Esophagus muscularis mucosa (tissue), 4 donors: ENCODE data around the gene LANCL3. TPM values are rescaled to one million over a fixed set of nuclear protein-coding genes. Genes with fewer than 3 reads are reported as not detected.
"Not testable (repeated sequence)": the region's sequence is repeated elsewhere in the genome, so short reads cannot be mapped to it uniquely, and the experiment has no call there.

ENCODE experiments used
- DNase-seq: peaks from one replicate; pipeline ENCODE4 v3.0.0-alpha.2; 2017; ENCODE audit errors: extremely low spot score
- H3K27ac ChIP-seq, 4 donors: fragments of 200-600 bp; sonication (generic); replicated peaks in 1 of 4; 1 replicate in 3 of 4; 2 replicates in 1 of 4; pipeline ENCODE4 v1.5.1; 2016 to 2019; ENCODE audit warnings: mild to moderate bottlenecking in 1 of 4
- H3K27me3 ChIP-seq, 4 donors: fragments of 200-600 bp; sonication (generic); one replicate each; pipeline versions ENCODE4 v1.5.1 to v1.6.0; 2016 to 2019
- H3K36me3 ChIP-seq, 4 donors: fragments of 200-600 bp; sonication (generic); one replicate each; pipeline ENCODE4 v1.5.1; 2016 to 2019
- H3K4me1 ChIP-seq, 4 donors: fragments of 200-600 bp; sonication (generic); one replicate each; pipeline ENCODE4 v1.5.1; 2016 to 2019
- H3K4me3 ChIP-seq, 4 donors: fragments of 200-600 bp; sonication (generic); 1 replicate in 2 of 4; 2 replicates in 2 of 4; pipeline ENCODE4 v1.5.1; 2016 to 2019; ENCODE audit warnings: mild to moderate bottlenecking in 4 of 4, moderate library complexity in 1 of 4
- H3K9me3 ChIP-seq, 4 donors: fragments of 200-600 bp; sonication (generic); 1 replicate in 3 of 4; 2 replicates in 1 of 4; pipeline ENCODE4 v1.5.1; 2016 to 2019
- CTCF ChIP-seq, 3 experiments: fragments of 200-600 bp in 2 of 3; fragments of 450-650 bp in 1 of 3; sonication (generic) in 2 of 3; IDR thresholded peaks; one replicate each; pipeline ENCODE4 v1.5.1; 2017 to 2019; ENCODE audit warnings: antibody characterized with exemption in 3 of 3, mild to moderate bottlenecking in 2 of 3, moderate library complexity in 1 of 3
- EP300 ChIP-seq: sonication (generic); formaldehyde crosslinking; IDR thresholded peaks from one replicate; pipeline ENCODE4 v1.6.1; 2017; ENCODE audit warnings: antibody characterized with exemption
- POLR2A ChIP-seq: fragments of 450-650 bp; IDR thresholded peaks from one replicate; pipeline ENCODE4 v1.6.1; 2017; ENCODE audit warnings: antibody characterized with exemption, moderate library complexity, mild to moderate bottlenecking, low read depth
- POLR2AphosphoS5 ChIP-seq, 2 donors: sonication (generic); formaldehyde crosslinking; IDR thresholded peaks; one replicate each; pipeline ENCODE4 v1.6.1; 2017; ENCODE audit warnings: antibody characterized with exemption in 2 of 2
- WGBS: methylation state at CpG from one replicate; pipeline ENCODE4 v1.1.5; 2018; 5-methylcytosine and 5-hydroxymethylcytosine counted together
- intact Hi-C: fragments of 100-400 bp; cut with DNase I; formaldehyde crosslinking; loops from one replicate; pipeline ENCODE4 v1.15.1; 2023
- total RNA-seq, 4 donors: library from RNA; depleted of rRNA; stranded (reverse); fragments of >200 nt; gene quantifications; one replicate each; pipeline versions ENCODE4 v1.1.0 to v1.2.1, GENCODE V29; 2016

Gene LANCL3
- total RNA-seq, 4 donors from 2014 or later, result 0.83 to 1.7 (median 1.5) TPM

- no peak overlapping the region for H3K4me3 ChIP-seq
- no peak for DNase-seq
- no peaks in the 10 kb centered on the region for H3K9me3 ChIP-seq
- no peak overlapping the region for H3K27ac ChIP-seq
- 59% methylated on average over 6 of the region's 6 CpGs for WGBS
- intact Hi-C loops, result no loop called here
- H3K36me3 ChIP-seq, result no peaks in the 10 kb centered on the region
- H3K27me3 ChIP-seq, result no peaks in the 10 kb centered on the region
- no peaks in the 10 kb centered on the region for H3K4me1 ChIP-seq
- TF ChIP-seq POLR2A (no peak), EP300 (no peak), POLR2AphosphoS5 (IDR thresholded peaks at IDR 0.05) (no peak), CTCF (IDR thresholded peaks at IDR 0.05) (no peak)
Measured at GRCh38 chrX:37644381-37645305, 73.2 kb downstream of the LANCL3 start.

- no peaks in the 10 kb centered on the region for H3K9me3 ChIP-seq
- intact Hi-C loops, result no loop called here
Measured at GRCh38 chrX:37646254-37646653, 74.8 kb downstream of the LANCL3 start.

GRCh38 chrX:37650879-37651278 is 79.4 kb downstream of the LANCL3 start:
- 88% methylated on average over 2 of the region's 2 CpGs for WGBS
- H3K9me3 ChIP-seq, H3K4me1 ChIP-seq, H3K27ac ChIP-seq, H3K36me3 ChIP-seq, H3K4me3 ChIP-seq, intact Hi-C loops, DNase-seq, H3K27me3 ChIP-seq: not testable (repeated sequence)

More at GRCh38 chrX:37646254-37646653, 74.8 kb downstream of the LANCL3 start:
- Histone ChIP-seq H3K4me3 (no peak overlapping the region), H3K36me3 (no peaks in the 10 kb centered on the region), H3K27ac (no peak overlapping the region), H3K4me1 (no peaks in the 10 kb centered on the region), H3K27me3 (no peaks in the 10 kb centered on the region)
- DNase-seq, result no peak
- no peak for TF ChIP-seq EP300
- TF ChIP-seq POLR2AphosphoS5 (IDR thresholded peaks at IDR 0.05), result no peak
- no peak for TF ChIP-seq POLR2A

- no peaks in the 10 kb centered on the region for H3K4me1 ChIP-seq
- no peaks in the 10 kb centered on the region for H3K27me3 ChIP-seq
- no peaks in the 10 kb centered on the region for H3K9me3 ChIP-seq
- no peak for DNase-seq
- 67% methylated on average over 1 of the region's 1 CpG for WGBS
- H3K36me3 ChIP-seq, result no peaks in the 10 kb centered on the region
- no peak overlapping the region for H3K27ac ChIP-seq
- H3K4me3 ChIP-seq, result no peak overlapping the region
- TF ChIP-seq EP300 (no peak), CTCF (IDR thresholded peaks at IDR 0.05) (no peak), POLR2AphosphoS5 (IDR thresholded peaks at IDR 0.05) (no peak), POLR2A (no peak)
- intact Hi-C loops, result no loop called here
Measured at GRCh38 chrX:37651921-37652452, 80.5 kb downstream of the LANCL3 start.

- Histone ChIP-seq H3K27me3 (no peaks in the 10 kb centered on the region), H3K4me1 (no peaks in the 10 kb centered on the region), H3K4me3 (no peak overlapping the region), H3K9me3 (no peaks in the 10 kb centered on the region), H3K36me3 (no peaks in the 10 kb centered on the region), H3K27ac (no peak overlapping the region)
- TF ChIP-seq POLR2AphosphoS5 (IDR thresholded peaks at IDR 0.05) (no peak), POLR2A (no peak), CTCF (IDR thresholded peaks at IDR 0.05) (no peak), EP300 (no peak)
- WGBS, result 73% methylated on average over 8 of the region's 8 CpGs
- no peak for DNase-seq
- intact Hi-C loops, result no loop called here
Measured at GRCh38 chrX:37652589-37653231, 81.2 kb downstream of the LANCL3 start.
